ENCODE measurements around the gene TMEM52. TPM values are rescaled to one million over a fixed set of nuclear protein-coding genes. Genes with fewer than 3 reads are reported as not detected.
"Not testable (repeated sequence)": the region's sequence is repeated elsewhere in the genome, so short reads cannot be mapped to it uniquely, and the experiment has no call there.

Gene TMEM52
- total RNA-seq, 2 experiments from 2014 or later = 0.80 to 1.4 TPM

DNA sequence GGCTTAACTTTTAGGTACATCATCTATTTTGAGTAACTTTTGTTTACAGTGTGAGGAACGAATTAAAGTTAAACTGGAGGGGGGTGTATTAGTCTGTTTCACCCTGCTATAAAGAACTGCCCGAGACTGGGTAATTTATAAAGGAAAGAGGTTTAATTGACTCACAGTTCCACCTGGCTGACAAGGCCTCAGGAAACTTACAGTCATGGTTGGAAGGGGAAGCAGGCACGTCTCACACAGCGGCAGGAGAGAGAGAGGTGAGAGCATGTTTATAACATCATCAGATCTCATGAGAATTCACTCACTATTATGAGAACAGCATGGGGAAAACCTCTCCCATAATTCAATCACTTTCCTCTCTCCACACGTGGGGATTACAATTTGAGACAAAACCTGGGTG lies 31.9 kb upstream of the TMEM52 start:
- CTCF ChIA-PET = no interaction called here
- POLR2A ChIA-PET = no interaction called here

DNA sequence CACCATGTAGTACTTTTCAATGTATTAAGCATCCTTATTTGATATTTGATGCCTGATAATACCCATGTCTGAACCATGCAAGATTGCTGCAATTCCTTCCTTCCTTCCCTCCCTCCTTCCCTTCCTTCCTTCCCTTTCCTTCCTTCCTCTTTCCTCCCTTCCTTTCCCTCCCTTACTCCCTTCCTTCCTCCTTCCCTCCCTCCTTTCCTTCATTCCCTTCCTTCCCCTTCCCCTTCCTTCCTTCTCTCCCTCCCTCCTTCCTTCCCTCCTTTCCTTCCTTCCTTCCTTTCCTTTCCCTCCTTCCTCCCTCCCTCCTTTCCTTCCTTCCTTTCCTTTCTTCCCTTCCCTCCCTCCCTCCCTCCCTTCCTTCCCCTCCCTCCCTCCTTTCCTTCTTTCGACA lies 29.7 kb upstream of the TMEM52 start:
- ChIA-PET POLR2A (no interaction called here), CTCF (no interaction called here)

DNA sequence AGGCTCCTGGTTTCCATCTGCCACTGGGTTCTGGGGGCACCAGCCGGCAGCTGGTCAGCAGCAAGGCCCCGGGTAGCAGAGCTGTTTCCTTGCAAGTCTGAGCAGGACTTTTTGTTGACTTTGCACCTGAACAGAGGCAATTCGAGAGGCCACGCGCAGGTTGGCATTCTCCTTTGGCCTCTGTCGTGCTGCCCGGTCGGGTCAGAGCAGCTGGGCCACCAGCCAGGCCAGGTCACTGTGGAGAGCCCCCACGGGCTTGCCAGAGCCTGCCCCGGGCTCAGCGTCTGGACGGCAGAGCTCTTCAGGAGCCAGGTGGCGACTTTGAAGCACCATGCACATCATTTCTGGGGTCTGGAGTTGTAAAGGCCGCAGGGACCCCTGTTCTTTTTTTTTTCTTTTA lies 28.4 kb upstream of the TMEM52 start:
- ChIA-PET POLR2A (no interaction called here), CTCF (no interaction called here)

DNA sequence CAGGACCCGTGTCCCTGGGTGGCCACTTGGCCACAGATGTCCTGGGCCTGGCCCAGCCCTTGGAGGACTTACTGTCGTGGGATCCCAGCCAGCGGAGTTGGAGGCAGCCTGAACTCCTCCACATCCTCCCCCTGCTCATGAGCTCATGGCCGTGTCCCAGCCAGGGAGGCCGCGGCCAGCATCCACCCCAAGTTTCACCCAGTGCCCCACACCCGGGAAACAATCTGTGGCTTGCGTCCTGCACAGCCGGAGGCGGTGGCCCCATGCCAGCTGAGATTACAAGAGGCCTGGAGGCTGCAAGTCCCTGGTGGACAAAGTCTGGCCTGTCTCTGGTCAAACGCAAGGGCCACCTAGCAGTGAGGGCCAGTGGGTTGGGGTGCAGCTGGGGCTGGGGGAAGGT lies 27.5 kb upstream of the TMEM52 start:
- ChIA-PET CTCF (no interaction called here), POLR2A (no interaction called here)

DNA sequence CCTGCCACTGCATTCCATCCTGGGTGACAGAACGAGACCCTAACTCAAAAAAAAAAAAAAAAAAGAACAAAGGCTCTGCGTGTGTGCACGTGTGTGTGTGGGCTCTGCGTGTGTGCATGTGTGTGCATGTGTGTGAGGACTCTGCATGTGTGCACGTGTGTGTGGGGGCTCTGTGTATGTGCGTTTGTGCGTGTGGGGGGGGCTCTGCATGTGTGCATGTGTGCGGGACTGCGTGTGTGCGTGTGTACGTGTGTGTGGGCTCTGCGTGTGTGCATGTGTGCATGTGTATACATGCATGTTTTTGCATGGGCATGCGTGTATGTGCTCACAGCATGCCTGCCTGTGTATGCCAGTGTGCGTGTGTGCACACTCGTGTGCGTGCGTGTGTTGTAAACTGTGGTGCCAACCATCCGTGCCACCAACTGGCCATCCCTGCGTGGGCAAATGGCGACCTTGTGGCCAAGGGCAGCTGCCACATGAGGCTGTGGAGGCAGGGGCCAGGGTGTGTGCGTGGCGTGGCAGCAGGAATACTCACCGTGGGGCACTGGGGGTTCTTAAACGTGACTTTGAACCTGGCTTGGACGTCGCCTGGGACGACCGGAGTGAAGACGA lies 26.8 kb upstream of the TMEM52 start:
- POLR2A ChIA-PET = no interaction called here
- CTCF ChIA-PET = no interaction called here

DNA sequence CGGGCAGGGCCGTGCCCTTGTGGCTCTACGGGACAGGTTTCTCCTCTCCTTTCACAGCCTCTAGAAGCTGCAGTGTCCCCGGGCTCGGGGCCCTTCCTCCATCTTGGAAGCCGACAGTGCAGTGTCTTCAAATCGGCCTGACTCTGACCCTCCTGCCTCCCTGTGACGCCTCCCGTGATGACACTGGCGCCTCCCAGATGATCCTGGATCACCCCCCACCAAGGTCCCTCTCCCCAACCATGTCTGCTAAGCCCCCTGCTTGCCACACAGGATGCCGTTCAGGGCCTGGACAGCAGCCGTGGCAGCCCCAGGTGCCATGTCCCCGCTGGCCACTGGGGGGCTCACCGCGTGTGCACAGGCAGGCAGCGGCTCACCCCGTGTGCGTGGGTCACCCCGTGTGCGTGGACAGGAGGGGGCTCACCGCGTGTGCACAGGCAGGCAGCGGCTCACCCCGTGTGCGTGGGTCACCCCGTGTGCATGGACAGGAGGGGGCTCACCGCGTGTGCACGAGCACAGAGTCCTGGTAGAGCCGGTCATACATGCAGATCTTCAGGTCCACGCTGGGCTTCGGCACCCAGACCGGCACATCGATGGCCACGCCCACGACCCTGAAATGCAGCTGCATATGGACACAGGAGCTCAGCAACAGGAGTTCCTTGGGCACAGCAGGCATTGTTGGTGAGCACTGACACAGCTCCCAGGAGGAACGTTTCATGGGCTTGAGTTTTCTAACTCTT lies 24.9 kb upstream of the TMEM52 start:
- POLR2A ChIA-PET = no interaction called here
- CTCF ChIA-PET = interaction anchor here (0.9 to 2.9 kb wide), 3 partner anchors 9 to 104 kb away, joined by 3 to 17 read pairs (median 3); no protein-coding TSS in a partner anchor

DNA sequence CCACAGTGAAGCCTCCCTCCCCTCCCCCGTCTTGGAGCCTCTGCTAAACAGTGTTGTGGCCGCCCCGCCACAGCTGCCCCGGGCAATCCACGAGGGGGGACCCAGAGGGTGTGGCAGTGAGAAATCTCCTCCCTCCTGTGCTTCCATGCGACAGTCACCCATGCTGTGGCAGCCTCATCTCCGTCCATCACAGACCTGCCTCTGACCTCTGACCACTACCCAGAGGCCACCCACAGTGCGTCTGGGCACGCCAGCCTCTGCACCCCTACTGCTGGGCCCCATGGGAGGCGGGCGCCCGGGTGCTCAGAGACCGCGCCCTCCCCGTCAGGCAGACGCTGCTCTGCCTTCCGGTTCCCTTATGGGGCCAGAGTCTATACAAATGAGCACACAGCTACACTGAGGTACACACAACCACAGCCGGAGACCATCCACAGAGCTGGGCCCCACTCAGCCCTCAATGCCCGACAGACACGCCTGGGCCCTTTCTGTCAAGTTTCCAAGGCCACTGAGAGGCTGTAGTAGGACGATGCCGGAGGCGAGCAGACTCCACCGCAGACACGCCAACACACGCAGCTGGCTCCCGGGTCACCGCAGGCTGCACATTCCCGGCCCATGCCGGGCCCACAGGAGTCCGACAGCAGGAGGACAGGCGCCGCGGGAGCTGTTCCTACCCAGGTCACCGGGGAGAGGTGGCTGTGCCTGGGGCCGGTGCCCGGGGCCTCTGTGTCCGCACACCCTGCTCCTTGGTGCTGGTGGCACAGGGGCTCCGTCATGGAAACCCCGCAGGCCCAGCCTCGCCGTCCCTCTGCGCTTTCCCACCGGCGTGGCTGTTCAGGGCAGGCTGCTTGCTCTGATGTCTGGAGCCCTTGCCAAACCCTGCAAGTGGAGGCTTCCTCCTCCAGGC lies 23.9 kb upstream of the TMEM52 start:
- CTCF ChIA-PET = interaction anchor here (1.0 to 2.9 kb wide), 2 partner anchors 101 to 105 kb away, joined by 3 to 17 read pairs; no protein-coding TSS in a partner anchor

DNA sequence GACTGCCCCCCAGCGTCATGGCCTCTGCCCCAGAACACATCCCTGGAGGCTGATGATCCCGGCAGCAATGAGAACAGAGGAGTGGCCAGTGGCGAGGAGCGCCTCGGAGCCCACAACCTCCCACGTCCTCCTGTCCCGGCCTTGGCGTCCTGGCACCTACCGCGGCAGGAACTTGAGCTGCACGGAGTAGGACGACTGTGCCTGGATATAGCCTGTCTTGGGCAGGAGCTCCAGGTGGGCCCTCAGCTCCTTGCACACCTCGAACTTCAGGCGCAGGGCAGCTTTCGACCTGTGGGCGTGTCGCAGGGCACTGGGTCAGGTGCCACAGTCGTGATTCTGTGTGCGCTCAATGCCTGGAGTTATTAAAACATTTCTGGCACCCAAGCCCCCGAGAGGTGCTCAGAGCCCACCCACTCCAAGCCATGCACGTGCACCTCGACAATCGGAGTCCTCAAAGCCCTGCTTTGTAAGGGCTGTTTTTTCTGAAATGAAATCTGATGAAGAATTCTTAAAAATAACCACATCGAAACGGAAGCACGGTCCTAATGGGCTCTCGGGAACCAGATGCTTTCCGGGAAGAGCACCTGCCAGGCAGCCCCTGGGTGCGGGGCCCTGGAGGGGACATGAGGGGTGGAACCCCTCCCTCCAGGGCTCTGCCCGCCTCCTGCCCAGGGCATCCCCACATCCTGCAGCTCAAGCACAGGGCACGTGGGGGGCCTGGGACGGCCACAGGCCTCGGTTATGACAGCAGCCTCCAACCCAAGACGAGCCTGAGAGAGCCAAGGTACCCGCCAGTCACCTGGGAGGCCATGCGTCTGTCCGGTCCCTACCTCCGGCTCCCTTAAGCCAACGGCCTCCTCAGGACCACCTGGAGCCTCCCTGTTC lies 23.0 kb upstream of the TMEM52 start:
- ChIA-PET POLR2A (no interaction called here), CTCF (interaction anchor here (0.7 kb wide), 1 partner anchor 103 kb away, joined by 4 read pairs; no protein-coding TSS in a partner anchor)

More for the DNA sequence above, 23.9 kb upstream of the TMEM52 start:
- POLR2A ChIA-PET = no interaction called here

DNA sequence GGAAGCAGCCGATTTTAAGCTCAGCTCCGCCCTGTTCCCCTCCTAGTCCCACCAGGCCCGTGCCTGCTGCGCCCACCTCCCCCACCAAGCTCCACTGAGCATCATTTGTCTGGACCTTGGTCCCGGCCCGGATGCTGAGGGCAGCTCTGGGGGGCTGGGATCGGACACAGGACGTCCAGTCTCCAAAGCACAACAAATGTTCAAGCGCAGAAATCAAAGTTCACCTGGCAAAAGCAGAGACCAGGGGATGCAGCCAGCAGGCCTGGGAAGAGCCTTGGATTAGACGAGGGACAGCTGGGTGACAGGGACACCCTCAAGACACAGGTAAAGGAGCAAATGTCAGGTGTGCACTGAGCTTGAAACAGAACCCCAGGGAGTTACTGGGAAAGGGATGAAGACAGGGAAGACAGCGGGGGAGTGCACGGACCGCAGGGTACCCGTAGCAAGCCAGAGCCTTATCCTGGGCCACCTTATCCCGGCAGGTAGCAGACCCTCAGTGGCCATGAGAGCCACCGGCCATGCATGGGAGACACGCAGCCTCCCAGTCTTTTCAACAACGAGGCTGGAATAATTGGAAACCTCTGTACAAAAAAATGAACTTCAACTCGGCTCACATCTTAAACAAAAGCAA lies 22.2 kb upstream of the TMEM52 start:
- ChIA-PET CTCF (interaction anchor here (1.2 kb wide), 1 partner anchor 105 kb away, joined by 3 read pairs; no protein-coding TSS in a partner anchor), POLR2A (no interaction called here)

DNA sequence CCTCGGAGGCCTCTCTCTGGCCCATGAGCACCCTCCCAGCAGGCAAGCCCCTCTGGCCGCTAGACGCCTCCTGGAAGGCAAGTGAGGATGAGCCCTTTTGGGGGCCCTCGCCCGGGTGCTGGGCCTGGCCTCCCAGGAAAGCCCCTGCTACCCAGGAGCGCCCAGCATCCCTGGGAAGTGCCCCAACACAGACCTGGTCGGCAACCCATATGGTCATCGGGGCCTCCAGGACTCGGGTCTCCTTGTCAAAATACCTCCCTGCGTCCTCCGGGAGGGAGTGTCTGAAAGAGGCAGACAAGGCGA lies 21.0 kb upstream of the TMEM52 start:
- CTCF ChIA-PET = no interaction called here
- POLR2A ChIA-PET = no interaction called here

DNA sequence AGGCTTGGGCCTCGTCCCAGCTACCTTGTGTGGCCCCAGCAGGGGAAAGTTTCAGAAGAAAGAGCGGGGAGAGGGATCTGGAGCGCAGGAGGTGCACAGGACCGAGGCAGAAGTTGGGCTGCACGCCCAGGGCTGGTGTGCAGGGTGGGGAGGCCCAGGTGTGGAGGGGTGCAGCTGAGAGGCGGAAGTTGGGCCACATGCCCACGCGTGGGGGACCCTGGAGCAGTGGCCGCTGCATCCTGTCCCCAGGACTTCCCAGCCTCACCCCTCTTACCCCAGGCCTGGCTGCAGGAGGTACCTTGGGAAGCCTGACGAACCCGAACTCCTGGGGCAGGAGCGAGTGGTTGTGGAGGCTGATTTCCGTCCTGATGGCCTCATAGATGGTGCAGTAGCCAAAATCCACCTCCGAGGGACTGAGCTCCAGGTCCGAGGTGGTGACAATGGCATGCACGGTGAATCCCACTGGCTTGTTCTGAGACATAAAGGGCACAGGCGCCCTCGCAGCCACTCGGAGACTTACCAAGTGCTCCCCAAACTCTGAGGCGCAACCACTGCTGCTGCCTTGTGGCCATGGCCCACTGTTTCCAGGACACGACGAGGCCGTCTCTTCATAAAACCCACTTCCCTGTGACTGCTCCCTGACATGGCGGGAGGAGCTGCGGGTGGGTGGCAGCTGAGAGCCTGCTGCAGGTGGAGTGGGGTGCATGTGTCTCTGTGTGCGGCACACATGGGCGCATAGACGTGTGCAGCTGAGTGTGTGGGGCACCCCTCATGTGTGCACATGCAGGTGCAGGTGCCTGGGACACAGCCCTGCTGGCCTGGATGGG lies 20.4 kb upstream of the TMEM52 start:
- CTCF ChIA-PET = no interaction called here
- POLR2A ChIA-PET = no interaction called here

DNA sequence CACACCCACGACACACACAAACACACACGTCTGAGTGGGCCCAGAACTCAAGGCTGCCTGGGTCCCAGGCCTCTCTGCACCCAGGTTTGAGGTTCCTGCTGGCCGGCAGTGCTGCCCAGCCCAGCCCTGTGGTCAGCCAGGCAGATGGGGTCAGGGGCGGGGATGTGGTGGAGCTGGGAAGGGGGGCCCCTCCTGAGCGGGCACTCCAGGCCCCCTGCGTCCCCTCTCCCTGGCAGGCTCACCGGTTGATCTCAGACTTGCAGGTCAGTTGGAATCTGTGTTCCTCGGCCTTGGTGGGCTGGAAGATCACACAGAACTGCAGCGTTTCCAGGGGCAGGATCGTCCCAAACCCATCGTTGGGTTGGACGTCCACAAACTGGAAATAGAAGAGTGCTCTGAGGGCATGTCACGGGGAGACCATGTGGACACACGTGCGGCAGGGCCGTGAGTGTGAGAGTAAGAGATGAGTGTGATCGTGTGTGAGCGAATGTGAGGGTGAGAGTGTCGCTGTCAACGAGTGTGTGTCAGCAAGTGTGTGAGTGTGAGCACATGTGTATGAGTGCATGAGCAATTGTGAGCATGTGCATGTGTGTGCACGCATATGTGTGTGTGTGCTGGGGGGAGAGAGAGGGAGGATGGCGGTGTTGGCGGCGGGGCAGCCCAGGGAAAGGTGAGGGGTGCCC lies 19.7 kb upstream of the TMEM52 start:
- POLR2A ChIA-PET = no interaction called here

DNA sequence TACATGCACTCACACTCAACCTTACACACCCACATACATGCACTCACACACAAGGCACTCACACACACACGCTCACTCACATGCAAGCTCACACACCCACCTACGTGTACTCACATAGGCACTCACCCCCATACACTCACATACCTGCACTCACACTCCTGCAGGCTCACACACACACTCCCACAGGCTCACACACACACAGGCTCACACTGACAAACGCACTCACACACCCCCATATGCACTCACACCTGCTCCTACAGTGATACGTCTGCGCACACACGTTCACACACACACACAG lies 19.1 kb upstream of the TMEM52 start:
- ChIA-PET CTCF (no interaction called here), POLR2A (no interaction called here)

More for the DNA sequence above, 19.7 kb upstream of the TMEM52 start:
- CTCF ChIA-PET = no interaction called here

DNA sequence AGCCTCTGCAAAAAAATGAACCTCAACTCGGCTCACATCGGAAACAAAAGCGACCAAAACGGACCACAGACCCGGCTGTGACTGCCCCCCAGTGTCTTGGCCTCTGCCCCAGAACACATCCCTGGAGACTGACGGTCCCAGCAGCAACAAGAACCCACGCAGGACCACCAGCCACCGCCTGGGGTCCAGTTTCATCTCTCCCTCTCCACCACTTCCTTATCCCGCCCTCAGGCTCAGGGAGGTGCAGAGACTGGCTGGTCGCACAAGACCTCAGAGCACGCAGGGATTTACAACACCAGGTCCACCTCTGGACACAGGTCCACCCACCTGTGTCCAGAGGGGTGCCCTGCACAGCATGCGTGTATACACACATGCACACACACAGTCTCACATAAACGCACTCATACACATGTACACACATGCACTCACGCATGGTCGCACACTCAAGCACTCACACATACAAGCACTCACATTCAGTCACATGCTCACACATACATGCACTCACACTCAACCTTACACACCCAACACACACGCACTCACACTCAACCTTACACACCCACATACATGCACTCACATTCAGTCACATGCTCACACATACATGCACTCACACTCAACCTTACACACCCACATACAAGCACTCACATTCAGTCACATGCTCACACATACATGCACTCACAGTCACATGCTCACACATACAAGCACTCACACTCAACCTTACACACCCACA lies 18.6 kb upstream of the TMEM52 start:
- POLR2A ChIA-PET = no interaction called here
- CTCF ChIA-PET = no interaction called here

DNA sequence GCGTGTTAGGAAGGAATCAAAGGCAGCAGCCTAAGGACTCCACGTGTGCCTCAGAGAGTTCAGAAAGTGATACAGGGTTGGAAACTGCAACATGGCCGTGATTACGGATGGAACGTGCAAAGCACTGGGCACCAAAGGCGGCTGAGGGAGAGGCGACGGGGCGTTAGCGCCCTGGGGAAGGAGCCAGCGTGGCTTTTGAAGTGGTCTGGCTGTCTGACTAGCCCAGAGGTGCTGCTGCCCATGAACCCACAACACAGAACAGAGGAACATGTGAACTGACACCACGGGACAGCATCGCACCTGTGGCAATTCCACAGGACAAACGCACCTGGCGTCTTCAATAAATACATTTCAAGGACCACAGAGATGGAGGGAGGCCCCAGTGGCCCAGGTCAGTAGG lies 18.0 kb upstream of the TMEM52 start:
- ChIA-PET POLR2A (no interaction called here), CTCF (no interaction called here)

DNA sequence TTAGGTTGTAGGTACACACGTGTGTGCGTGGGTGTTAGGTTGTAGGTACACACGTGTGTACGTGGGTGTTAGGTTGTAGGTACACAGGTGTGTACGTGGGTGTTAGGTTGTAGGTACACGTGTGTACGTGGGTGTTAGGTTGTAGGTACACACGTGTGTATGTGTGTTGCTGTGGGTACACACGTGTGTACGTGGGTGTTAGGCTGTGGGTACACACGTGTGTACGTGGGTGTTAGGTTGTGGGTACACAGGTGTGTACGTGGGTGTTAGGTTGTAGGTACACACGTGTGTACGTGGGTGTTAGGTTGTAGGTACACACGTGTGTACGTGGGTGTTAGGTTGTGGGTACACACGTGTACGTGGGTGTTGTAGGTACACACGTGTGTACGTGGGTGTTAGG lies 15.8 kb upstream of the TMEM52 start:
- CTCF ChIA-PET, POLR2A ChIA-PET: not testable (repeated sequence)

DNA sequence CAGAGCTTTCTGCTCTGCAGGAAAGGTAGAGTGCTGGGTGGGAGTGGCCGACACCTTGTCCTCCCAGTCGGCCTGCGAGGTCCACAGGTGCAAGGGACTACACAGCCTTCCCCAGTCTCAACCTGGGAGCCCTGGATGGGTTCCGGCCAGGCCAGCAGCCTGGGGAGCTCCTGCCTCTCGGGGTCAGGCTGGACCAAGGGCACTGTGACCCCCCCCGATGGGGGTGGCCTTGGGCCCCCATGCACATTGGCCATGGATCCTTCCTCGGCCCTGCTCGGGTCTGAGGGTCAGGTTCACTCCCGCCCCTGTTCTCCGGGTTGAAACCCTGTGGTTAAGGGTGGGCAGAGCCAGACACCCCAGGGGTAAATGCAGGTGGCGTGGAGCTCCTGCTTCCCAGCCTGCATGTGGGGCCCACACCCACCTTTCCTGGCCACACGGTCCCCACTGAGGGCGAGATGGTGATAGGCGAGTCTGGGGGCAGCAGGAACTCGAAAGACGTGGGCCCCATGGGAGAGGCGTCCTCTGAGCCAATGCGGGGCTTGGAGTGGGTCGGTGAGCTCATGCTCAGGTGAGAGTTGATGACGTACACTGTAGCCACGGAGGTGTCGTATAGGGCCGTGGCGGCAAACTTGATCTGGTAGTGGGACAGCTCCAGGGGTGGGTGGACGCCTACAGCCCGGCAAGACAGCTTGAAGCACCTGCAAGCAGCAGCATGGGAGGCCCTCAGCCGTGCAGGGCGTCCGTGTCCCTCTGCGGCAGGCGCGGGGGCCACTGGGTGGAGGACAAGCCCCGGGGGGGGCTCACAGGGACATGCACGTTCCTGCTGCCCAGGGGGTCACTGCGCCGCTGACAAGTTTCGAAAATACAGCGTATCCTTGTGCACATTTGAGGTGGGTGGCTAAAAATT lies 10.8 kb upstream of the TMEM52 start:
- POLR2A ChIA-PET = no interaction called here

More for the DNA sequence above, 10.8 kb upstream of the TMEM52 start:
- CTCF ChIA-PET = interaction anchor here (2.0 kb wide), 1 partner anchor 115 kb away, joined by 4 read pairs; no protein-coding TSS in a partner anchor
